GM12878 (cell line): ENCODE results near the gene ARHGAP22. TPM values are rescaled to one million over a fixed set of nuclear protein-coding genes. Genes with fewer than 3 reads are reported as not detected.

Experiments
- ATAC-seq: fragments of 200-7000 bp; cut with Tn5 transposase; 3 replicates; pipeline ENCODE4 v1.9.1; 2020; ENCODE audit warnings: mild to moderate bottlenecking, moderate library complexity
- BruUV-seq: library from RNA; stranded (reverse); fragments of 400-500 nt; replicated peaks from 2 replicates; lab custom pipeline; 2021; lab: Mats Ljungman, UMichigan
- CTCF ChIA-PET: fragments of 300-600 bp; sonication (Branson Sonifier 250); formaldehyde crosslinking; extraction: SDS; loops from one replicate; lab custom pipeline; 2021; ENCODE audit warnings: inconsistent platforms; lab: Yijun Ruan, JAX
- POLR2A ChIA-PET: fragments of 350-600 bp; formaldehyde crosslinking; extraction: SDS; loops from one replicate; lab custom pipeline; 2021; ENCODE audit warnings: inconsistent platforms; lab: Charles Lee
- RAD21 ChIA-PET: fragments of 300-600 bp; sonication (Branson Sonifier 250); formaldehyde crosslinking; loops from one replicate; lab custom pipeline; 2023; ENCODE audit warnings: antibody characterized with exemption; ENCODE audit not compliant: unreplicated experiment; lab: Charles Lee
- SMC1A ChIA-PET: fragments of 300-600 bp; sonication (Branson Sonifier 250); formaldehyde crosslinking; loops from one replicate; lab custom pipeline; 2023; ENCODE audit not compliant: unreplicated experiment, uncharacterized antibody; lab: Charles Lee
- DNase-seq: peaks from one replicate; pipeline ENCODE4 v3.0.0-alpha.2; 2011; ENCODE audit warnings: low read depth, low spot score
- FAIRE-seq: peaks from 3 replicates; lab custom pipeline; 2011; peaks lifted over from hg19 to GRCh38; lab: Jason Lieb, UNC
- H2AFZ ChIP-seq: 2 replicates; pipeline ENCODE4 v1.6.0; 2011; ENCODE audit warnings: low read depth, low read length, control low read depth; ENCODE audit not compliant: control insufficient read depth
- H3K27ac ChIP-seq: 2 replicates; pipeline ENCODE4 v1.5.1; 2011; ENCODE audit warnings: control low read depth; ENCODE audit not compliant: control insufficient read depth, insufficient read depth
- H3K27me3 ChIP-seq, 2 experiments: replicated peaks in 1 of 2; 2 replicates each; pipeline versions ENCODE4 v1.6.0 to v1.6.1; 2011; ENCODE audit warnings: low read length in 1 of 2; ENCODE audit not compliant: control insufficient read depth in 2 of 2, insufficient read depth in 2 of 2
- H3K36me3 ChIP-seq, 2 experiments: 2 replicates each; pipeline ENCODE4 v1.5.1; 2011; ENCODE audit warnings: low read length in 1 of 2; ENCODE audit not compliant: control insufficient read depth in 2 of 2, insufficient read depth in 2 of 2
- H3K4me1 ChIP-seq: 2 replicates; pipeline ENCODE4 v1.6.1; 2011; ENCODE audit warnings: mild to moderate bottlenecking, low read length, moderate library complexity, mixed read lengths; ENCODE audit not compliant: control insufficient read depth, insufficient read depth
- H3K4me2 ChIP-seq: 2 replicates; pipeline ENCODE4 v1.6.0; 2011; ENCODE audit warnings: control low read depth; ENCODE audit not compliant: control insufficient read depth, insufficient read depth
- H3K4me3 ChIP-seq: fragments of 200-600 bp; sonication (generic); 2 replicates; pipeline ENCODE4 v1.5.1; 2016
- H3K79me2 ChIP-seq: 2 replicates; pipeline ENCODE4 v1.6.0; 2011; ENCODE audit warnings: low read length; ENCODE audit not compliant: control insufficient read depth, insufficient read depth
- H3K9ac ChIP-seq: 2 replicates; pipeline ENCODE4 v1.8.0; 2011; ENCODE audit warnings: low read length, control low read depth, mixed read lengths; ENCODE audit not compliant: control insufficient read depth, insufficient read depth
- H3K9me3 ChIP-seq: replicated peaks from 3 replicates; pipeline ENCODE4 v1.5.1; 2011; ENCODE audit warnings: mild to moderate bottlenecking, low read length; ENCODE audit not compliant: control insufficient read depth, insufficient read depth
- H4K20me1 ChIP-seq: 2 replicates; pipeline ENCODE4 v1.6.0; 2011; ENCODE audit not compliant: control insufficient read depth, insufficient read depth
- BCL11A ChIP-seq: IDR thresholded peaks from 2 replicates; pipeline ENCODE4 v1.6.1; 2011; ENCODE audit warnings: low read depth, low read length
- BMI1 ChIP-seq: fragments of 450-650 bp; IDR thresholded peaks from 2 replicates; pipeline ENCODE4 v1.6.1; 2016; ENCODE audit warnings: mild to moderate bottlenecking, moderate library complexity, borderline replicate concordance
- EP300 ChIP-seq, 2 experiments: fragments of 150-350 bp in 1 of 2; IDR thresholded peaks; 2 replicates each; pipeline ENCODE4 v1.6.1; 2011 to 2012; ENCODE audit warnings: low read depth in 2 of 2, low read length in 2 of 2, borderline replicate concordance in 1 of 2, improper control_type of control experiment in 1 of 2, inconsistent platforms in 1 of 2; ENCODE audit not compliant: control insufficient read depth in 1 of 2
- GABPA ChIP-seq: IDR thresholded peaks from 2 replicates; pipeline ENCODE4 v1.6.1; 2014; ENCODE audit warnings: antibody characterized with exemption, low read depth, mild to moderate bottlenecking, inconsistent platforms
- PKNOX1 ChIP-seq: fragments of 450-650 bp; IDR thresholded peaks from 2 replicates; pipeline ENCODE4 v1.6.1; 2016; ENCODE audit warnings: mild to moderate bottlenecking
- RELA ChIP-seq: fragments of 450-650 bp; IDR thresholded peaks from 2 replicates; pipeline ENCODE4 v1.8.0; 2014; ENCODE audit warnings: borderline replicate concordance; ENCODE audit not compliant: partially characterized antibody
- RUNX3 ChIP-seq: IDR thresholded peaks from 2 replicates; pipeline ENCODE4 v1.6.1; 2012; ENCODE audit warnings: low read length, inconsistent platforms
- ZNF622 ChIP-seq: fragments of 450-650 bp; IDR thresholded peaks from 2 replicates; pipeline ENCODE4 v1.6.1; 2017; ENCODE audit warnings: mild to moderate bottlenecking, inconsistent platforms
- WGBS: methylation state at CpG from one replicate; pipeline ENCODE4 v1.1.6; 2016; ENCODE audit warnings: low lambda C conversion rate; ENCODE audit not compliant: insufficient replicate concordance, insufficient coverage; ENCODE audit errors: missing lambda C conversion rate; 5-methylcytosine and 5-hydroxymethylcytosine counted together
- in situ Hi-C: fragments of 300-500 bp; cut with MboI; formaldehyde crosslinking; loops from 9 replicates; pipeline ENCODE4 v1.14.3; 2018; ENCODE audit warnings: mixed read lengths
- intact Hi-C: fragments of 100-400 bp; cut with micrococcal nuclease; formaldehyde crosslinking; loops from one replicate; pipeline ENCODE4 v1.14.2; 2022; ENCODE audit not compliant: unreplicated experiment
- polyA plus RNA-seq, 11 experiments: library from polyadenylated mRNA; depleted of rRNA in 4 of 11; unstranded in 6 of 11; stranded (reverse) in 5 of 11; fragments of >200 nt; fragmentation: Nextera tagmentation in 4 of 11; fragmentation: Illumina TruSeq in 1 of 11; extraction: Ambion mirVana in 4 of 11; extraction: Trizol in 1 of 11; gene quantifications; 1 replicate in 1 of 11; 2 replicates in 10 of 11; pipeline versions ENCODE4 v1.2.1 to v1.2.3, GENCODE V29; 2011 to 2016; ENCODE audit warnings: inconsistent platforms in 2 of 11, missing spikeins in 2 of 11, low read depth in 1 of 11
- total RNA-seq, 4 experiments: library from RNA; depleted of rRNA in 3 of 4; stranded (reverse); fragments of >200 nt in 3 of 4; fragmentation: Illumina TruSeq in 1 of 4; extraction: Trizol in 1 of 4; gene quantifications; 2 replicates each; pipeline versions ENCODE4 v1.2.1 to v1.2.3, GENCODE V29; 2013 to 2021
- TF ChIP-seq, protein P1 (sequence below): fragments of 450-650 bp; IDR thresholded peaks from 2 replicates; pipeline ENCODE4 v1.6.1; 2016; ENCODE audit warnings: mild to moderate bottlenecking, moderate library complexity, borderline replicate concordance

The ARHGAP22 gene
- total and polyA plus RNA-seq, 10 of the 15 experiments (the other 5 are each of a cell fraction or from before 2014, with no cell fraction given) = 0.07 to 0.61 (median 0.18) TPM; not detected in 5

- TF ChIP-seq, protein P1, sequence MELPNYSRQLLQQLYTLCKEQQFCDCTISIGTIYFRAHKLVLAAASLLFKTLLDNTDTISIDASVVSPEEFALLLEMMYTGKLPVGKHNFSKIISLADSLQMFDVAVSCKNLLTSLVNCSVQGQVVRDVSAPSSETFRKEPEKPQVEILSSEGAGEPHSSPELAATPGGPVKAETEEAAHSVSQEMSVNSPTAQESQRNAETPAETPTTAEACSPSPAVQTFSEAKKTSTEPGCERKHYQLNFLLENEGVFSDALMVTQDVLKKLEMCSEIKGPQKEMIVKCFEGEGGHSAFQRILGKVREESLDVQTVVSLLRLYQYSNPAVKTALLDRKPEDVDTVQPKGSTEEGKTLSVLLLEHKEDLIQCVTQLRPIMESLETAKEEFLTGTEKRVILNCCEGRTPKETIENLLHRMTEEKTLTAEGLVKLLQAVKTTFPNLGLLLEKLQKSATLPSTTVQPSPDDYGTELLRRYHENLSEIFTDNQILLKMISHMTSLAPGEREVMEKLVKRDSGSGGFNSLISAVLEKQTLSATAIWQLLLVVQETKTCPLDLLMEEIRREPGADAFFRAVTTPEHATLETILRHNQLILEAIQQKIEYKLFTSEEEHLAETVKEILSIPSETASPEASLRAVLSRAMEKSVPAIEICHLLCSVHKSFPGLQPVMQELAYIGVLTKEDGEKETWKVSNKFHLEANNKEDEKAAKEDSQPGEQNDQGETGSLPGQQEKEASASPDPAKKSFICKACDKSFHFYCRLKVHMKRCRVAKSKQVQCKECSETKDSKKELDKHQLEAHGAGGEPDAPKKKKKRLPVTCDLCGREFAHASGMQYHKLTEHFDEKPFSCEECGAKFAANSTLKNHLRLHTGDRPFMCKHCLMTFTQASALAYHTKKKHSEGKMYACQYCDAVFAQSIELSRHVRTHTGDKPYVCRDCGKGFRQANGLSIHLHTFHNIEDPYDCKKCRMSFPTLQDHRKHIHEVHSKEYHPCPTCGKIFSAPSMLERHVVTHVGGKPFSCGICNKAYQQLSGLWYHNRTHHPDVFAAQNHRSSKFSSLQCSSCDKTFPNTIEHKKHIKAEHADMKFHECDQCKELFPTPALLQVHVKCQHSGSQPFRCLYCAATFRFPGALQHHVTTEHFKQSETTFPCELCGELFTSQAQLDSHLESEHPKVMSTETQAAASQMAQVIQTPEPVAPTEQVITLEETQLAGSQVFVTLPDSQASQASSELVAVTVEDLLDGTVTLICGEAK = no peak
- TF ChIP-seq GABPA (no peak), RUNX3 (no peak)
Observed at GRCh38 chr10:48450741-48451466, 154.0 kb downstream of the ARHGAP22 start (continued).

- POLR2A ChIA-PET = no interaction called here
- DNase-seq = no peak
- FAIRE-seq = no peak
Observed at GRCh38 chr10:48450233-48450740, 154.6 kb downstream of the ARHGAP22 start.

More at GRCh38 chr10:48450233-48450740, 154.6 kb downstream of the ARHGAP22 start:
- in situ Hi-C loops (no loop called here), intact Hi-C loops (no loop called here)
- no TSS peak for BruUV-seq
- ChIA-PET CTCF (no interaction called here), SMC1A (no interaction called here), RAD21 (no interaction called here)
- Histone ChIP-seq H3K4me1 (no peaks in the 10 kb centered on the region), H3K36me3 (no peaks in the 10 kb centered on the region), H3K79me2 (no peaks in the 10 kb centered on the region), H3K9me3 (no peaks in the 10 kb centered on the region), H4K20me1 (no peaks in the 10 kb centered on the region), H3K4me2 (no peak overlapping the region), H3K4me3 (no peak overlapping the region), H3K27me3 (no peaks in the 10 kb centered on the region; a peak in 2 of 4 replicates), H3K9ac (no peak overlapping the region), H2AFZ (no peak overlapping the region), H3K27ac (no peak overlapping the region)
- ATAC-seq = no peak
- no peak for TF ChIP-seq RELA
- TF ChIP-seq PKNOX1 = no peak
- no peak for TF ChIP-seq BMI1
- no peak for TF ChIP-seq EP300 (IDR thresholded peaks at IDR 0.05; ENCODE audit: borderline replicate concordance in 1 of 2, control insufficient read depth in 1 of 2, low read depth in 2 of 2, low read length in 2 of 2)
- TF ChIP-seq BCL11A = no peak
- TF ChIP-seq ZNF622 = no peak
- 77% methylated on average over 42 of the region's 49 CpGs for WGBS
